Spleen (tissue), 11 donors: Measurements from ENCODE around the gene NAA80. TPM values are rescaled to one million over a fixed set of nuclear protein-coding genes. Genes with fewer than 3 reads are reported as not detected.

Experiments used
- DNase-seq: peaks from one replicate; pipeline ENCODE4 v3.0.0-alpha.2; 2020
- H3K27ac ChIP-seq, 8 donors: fragments of 200-600 bp; sonication (generic) in 7 of 8; 1 replicate in 4 of 8; 2 replicates in 4 of 8; pipeline versions ENCODE4 v1.5.0 to v1.8.0; 2016 to 2021; ENCODE audit warnings: inconsistent platforms in 4 of 8, mild to moderate bottlenecking in 4 of 8, moderate library complexity in 1 of 8
- H3K27me3 ChIP-seq, 7 donors: fragments of 200-600 bp; sonication (generic) in 6 of 7; replicated peaks in 1 of 7; 1 replicate in 4 of 7; 2 replicates in 3 of 7; pipeline versions ENCODE4 v1.5.0 to v1.8.0; 2016 to 2021; ENCODE audit warnings: inconsistent platforms in 3 of 7, mild to moderate bottlenecking in 1 of 7
- H3K36me3 ChIP-seq, 6 donors: fragments of 200-600 bp; sonication (generic) in 5 of 6; 1 replicate in 4 of 6; 2 replicates in 2 of 6; pipeline versions ENCODE4 v1.5.0 to v1.8.0; 2016 to 2021; ENCODE audit warnings: inconsistent platforms in 2 of 6
- H3K4me1 ChIP-seq, 6 donors: fragments of 200-600 bp; sonication (generic) in 5 of 6; 1 replicate in 3 of 6; 2 replicates in 3 of 6; pipeline versions ENCODE4 v1.5.0 to v1.8.0; 2016 to 2021; ENCODE audit warnings: inconsistent platforms in 3 of 6
- H3K4me3 ChIP-seq, 8 donors: fragments of 200-600 bp; sonication (generic) in 7 of 8; 1 replicate in 4 of 8; 2 replicates in 4 of 8; pipeline versions ENCODE4 v1.5.0 to v1.8.0; 2016 to 2021; ENCODE audit warnings: inconsistent platforms in 4 of 8, mild to moderate bottlenecking in 4 of 8, moderate library complexity in 2 of 8
- H3K9me3 ChIP-seq, 8 donors: fragments of 200-600 bp; sonication (generic) in 7 of 8; 1 replicate in 4 of 8; 2 replicates in 4 of 8; pipeline versions ENCODE4 v1.5.0 to v1.8.0; 2016 to 2021; ENCODE audit warnings: inconsistent platforms in 4 of 8
- CTCF ChIP-seq, 11 experiments: fragments of 200-600 bp in 7 of 11; fragments of 450-650 bp in 4 of 11; sonication (generic) in 4 of 11; IDR thresholded peaks in 8 of 11; conservative IDR thresholded peaks in 3 of 11; 1 replicate in 7 of 11; 2 replicates in 4 of 11; pipeline versions ENCODE4 v1.4.0 to v1.8.0; 2016 to 2021; ENCODE audit warnings: antibody characterized with exemption in 11 of 11, inconsistent platforms in 4 of 11, mild to moderate bottlenecking in 1 of 11
- POLR2A ChIP-seq, 3 donors: fragments of 450-650 bp; IDR thresholded peaks; one replicate each; pipeline ENCODE4 v1.5.1; 2017; ENCODE audit warnings: antibody characterized with exemption in 3 of 3, mild to moderate bottlenecking in 1 of 3
- POLR2AphosphoS5 ChIP-seq, 3 donors: sonication (generic); formaldehyde crosslinking; IDR thresholded peaks; one replicate each; pipeline ENCODE4 v1.5.1; 2017; ENCODE audit warnings: antibody characterized with exemption in 3 of 3
- WGBS, 5 donors: extraction: QIAGEN DNeasy Blood & Tissue Kit in 3 of 5; methylation state at CpG; one replicate each; pipeline versions ENCODE4 v1.1.5 to v1.1.7; 2013 to 2018; 5-methylcytosine and 5-hydroxymethylcytosine counted together
- intact Hi-C: fragments of 100-400 bp; cut with DNase I; formaldehyde crosslinking; loops from one replicate; pipeline ENCODE4 v1.15.0; 2023; ENCODE audit warnings: low total_unique reads
- polyA plus RNA-seq, 3 donors: library from polyadenylated mRNA; stranded (reverse); fragments of 200-250 nt; gene quantifications; one replicate each; pipeline ENCODE4 v1.2.1, GENCODE V29; 2013
- total RNA-seq, 7 donors: library from RNA; depleted of rRNA in 3 of 7; stranded (reverse); fragments of >200 nt in 3 of 7; fragmentation: NEBNext Ultra II Directional in 4 of 7; extraction: Animal tissue kit (Norgen Biotek cat#: 25700) in 4 of 7; gene quantifications; one replicate each; pipeline versions ENCODE4 v1.1.0 to v1.2.1, GENCODE V29; 2016 to 2021
- donor health status: healthy with polysubstance abuse.
- donor health status: DM: no; HTN: no; CAD: no; lungs with moderate emphysema.
- donor health status: DM: no; HTN: no; CAD: no.
- donor health status: Bipolar disorder and iron deficiency.
- donor health status: healthy.
- donor health status: DM: no; HTN: no; CAD: no.
- donor health status: DM: yes; HTN: yes; CAD: no.

Gene NAA80
- total and polyA plus RNA-seq, 10 donors: 7.8 to 15.5 (median 12.8) TPM

- Histone ChIP-seq H3K9me3 (no peaks in the 10 kb centered on the region), H3K27ac (no peak overlapping the region), H3K27me3 (peaks cover 5 to 39% (median 28%) of the 10 kb centered on the region in 7 donors), H3K36me3 (no peaks in the 10 kb centered on the region), H3K4me3 (no peak overlapping the region), H3K4me1 (peaks cover 4 to 23% (median 20%) of the 10 kb centered on the region in 6 donors)
- DNase-seq: no peak
- intact Hi-C loops: loop anchor here (10.0 kb wide), 1 partner anchor 155 kb away; no protein-coding TSS in a partner anchor
- TF ChIP-seq POLR2AphosphoS5 (IDR thresholded peaks at IDR 0.05): no peak
- TF ChIP-seq CTCF (IDR thresholded peaks at IDR 0.05 in 8 of 11, conservative IDR thresholded peaks at IDR 0.05 in 3 of 11): no peak
- TF ChIP-seq POLR2A (IDR thresholded peaks at IDR 0.05): no peak
- 81 to 95% (median 86%) methylated on average over 8 of the region's 8 CpGs for WGBS, 5 donors
Observed at GRCh38 chr3:50279255-50280016, 19.8 kb downstream of the NAA80 start.

GRCh38 chr3:50278880-50279224 lies 20.4 kb downstream of the NAA80 start, which contains the start of gene LSMEM2:
LSMEM2 (plus strand) TSS chr3:50279087; CDS start chr3:50279114, 27 bp downstream.
- no peaks in the 10 kb centered on the region for H3K36me3 ChIP-seq
- TF ChIP-seq CTCF (IDR thresholded peaks at IDR 0.05 in 8 of 11, conservative IDR thresholded peaks at IDR 0.05 in 3 of 11) (no peak), POLR2AphosphoS5 (IDR thresholded peaks at IDR 0.05) (no peak), POLR2A (IDR thresholded peaks at IDR 0.05) (no peak)
- intact Hi-C loops: loop anchor here (10.0 kb wide), 1 partner anchor 154 kb away; no protein-coding TSS in a partner anchor
- H3K9me3 ChIP-seq: no peaks in the 10 kb centered on the region
- peaks cover 5 to 44% (median 32%) of the 10 kb centered on the region in 7 donors for H3K27me3 ChIP-seq
- DNase-seq: no peak
- WGBS, 5 donors: 54 to 85% (median 72%) methylated on average over 2 of the region's 2 CpGs; no CpG with 5 or more reads in 1 of the 5 donors
- H3K27ac ChIP-seq: no peak within 1 kb of the TSS
- H3K4me1 ChIP-seq: peaks cover 4 to 29% (median 26%) of the 10 kb centered on the region in 6 donors
- no peak within 1 kb of the TSS for H3K4me3 ChIP-seq

GRCh38 chr3:50278123-50278879 lies 20.9 kb downstream of the NAA80 start:
- peaks cover 5 to 50% (median 38%) of the 10 kb centered on the region in 7 donors for H3K27me3 ChIP-seq
- WGBS, 5 donors: 80 to 91% (median 83%) methylated on average over 4 of the region's 4 CpGs
- intact Hi-C loops: loop anchor here (10.0 kb wide), 1 partner anchor 154 kb away; no protein-coding TSS in a partner anchor
- H3K27ac ChIP-seq: no peak overlapping the region
- no peaks in the 10 kb centered on the region for H3K9me3 ChIP-seq
- no peak for TF ChIP-seq POLR2A (IDR thresholded peaks at IDR 0.05)
- no peak for TF ChIP-seq CTCF (IDR thresholded peaks at IDR 0.05 in 8 of 11, conservative IDR thresholded peaks at IDR 0.05 in 3 of 11)
- no peak for TF ChIP-seq POLR2AphosphoS5 (IDR thresholded peaks at IDR 0.05)
- H3K4me1 ChIP-seq: peaks cover 5 to 34% (median 32%) of the 10 kb centered on the region in 6 donors
- H3K4me3 ChIP-seq: no peak overlapping the region
- no peak for DNase-seq
- no peaks in the 10 kb centered on the region for H3K36me3 ChIP-seq

- Histone ChIP-seq H3K4me1 (peaks cover 10 to 50% (median 43%) of the 10 kb centered on the region in 6 donors), H3K27ac (no peak overlapping the region), H3K27me3 (peaks cover 5 to 54% (median 41%) of the 10 kb centered on the region in 7 donors), H3K9me3 (no peaks in the 10 kb centered on the region), H3K4me3 (no peak overlapping the region), H3K36me3 (no peaks in the 10 kb centered on the region)
- TF ChIP-seq POLR2AphosphoS5 (IDR thresholded peaks at IDR 0.05): no peak
- TF ChIP-seq POLR2A (IDR thresholded peaks at IDR 0.05): no peak
- TF ChIP-seq CTCF (IDR thresholded peaks at IDR 0.05 in 8 of 11, conservative IDR thresholded peaks at IDR 0.05 in 3 of 11): no peak
- intact Hi-C loops: loop anchor here (10.0 kb wide), 1 partner anchor 152 kb away; no protein-coding TSS in a partner anchor
- WGBS, 5 donors: 78 to 83% (median 81%) methylated on average over 17 of the region's 17 CpGs
- no peak for DNase-seq
Observed at GRCh38 chr3:50276762-50277101, 22.5 kb downstream of the NAA80 start.
